NCI-H1436 (cell line): ENCODE measurements around the gene PREX1.

Source experiments
- DNase-seq: peaks from one replicate; lab custom pipeline; 2025; lab: John Stamatoyannopoulos, UW

The PREX1 gene

GRCh38 chr20:48697845-48698491, 129.8 kb downstream of the PREX1 start:
- DNase-seq = no peak

GRCh38 chr20:48696671-48697070, 131.1 kb downstream of the PREX1 start:
- no peak for DNase-seq

DNA sequence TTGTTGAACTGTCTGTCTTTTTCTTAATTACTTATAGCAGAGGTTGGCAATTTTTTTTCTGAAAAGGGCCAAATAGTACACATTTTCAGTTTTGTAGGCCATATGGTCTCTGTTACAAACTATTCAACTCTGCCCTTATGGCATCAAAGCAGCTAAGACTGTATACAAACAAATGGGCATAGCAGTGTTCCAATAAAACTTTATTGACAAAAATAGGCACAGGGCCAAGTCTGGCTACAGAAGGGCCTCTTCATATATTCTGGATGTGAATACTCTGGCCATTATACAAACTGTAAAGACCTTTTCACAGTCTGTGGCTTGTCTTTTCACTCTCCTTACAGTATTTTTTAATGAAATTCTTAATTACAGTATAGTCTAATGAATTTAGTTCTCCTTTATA, 132.1 kb downstream of the PREX1 start:
- no peak for DNase-seq

GRCh38 chr20:48695255-48695654, 132.5 kb downstream of the PREX1 start:
- DNase-seq = no peak

GRCh38 chr20:48694381-48694865, 133.4 kb downstream of the PREX1 start:
- DNase-seq = no peak

- DNase-seq = no peak
These were observed 136.3 kb downstream of the PREX1 start for GRCh38 chr20:48691523-48691922.

DNA sequence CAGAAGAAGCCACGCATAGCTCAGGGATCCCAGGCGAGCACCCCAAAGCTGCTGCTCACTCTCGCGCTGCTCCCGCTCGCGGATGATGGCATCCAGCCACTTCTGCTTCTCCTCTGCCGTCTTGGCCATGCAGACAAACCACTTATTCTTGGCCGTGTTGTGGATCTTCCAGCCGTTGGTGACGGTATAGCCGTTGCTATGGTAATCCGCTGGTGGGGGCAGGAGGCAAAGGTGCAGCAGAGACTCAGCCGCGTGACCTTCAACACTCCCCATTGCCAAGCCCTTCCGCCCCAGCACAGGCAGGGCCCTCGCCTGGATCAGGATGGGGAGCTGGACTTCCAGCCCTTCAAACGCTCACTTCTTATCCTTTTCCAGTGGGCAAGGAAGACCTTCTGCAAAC, 136.9 kb downstream of the PREX1 start:
- no peak for DNase-seq

DNA sequence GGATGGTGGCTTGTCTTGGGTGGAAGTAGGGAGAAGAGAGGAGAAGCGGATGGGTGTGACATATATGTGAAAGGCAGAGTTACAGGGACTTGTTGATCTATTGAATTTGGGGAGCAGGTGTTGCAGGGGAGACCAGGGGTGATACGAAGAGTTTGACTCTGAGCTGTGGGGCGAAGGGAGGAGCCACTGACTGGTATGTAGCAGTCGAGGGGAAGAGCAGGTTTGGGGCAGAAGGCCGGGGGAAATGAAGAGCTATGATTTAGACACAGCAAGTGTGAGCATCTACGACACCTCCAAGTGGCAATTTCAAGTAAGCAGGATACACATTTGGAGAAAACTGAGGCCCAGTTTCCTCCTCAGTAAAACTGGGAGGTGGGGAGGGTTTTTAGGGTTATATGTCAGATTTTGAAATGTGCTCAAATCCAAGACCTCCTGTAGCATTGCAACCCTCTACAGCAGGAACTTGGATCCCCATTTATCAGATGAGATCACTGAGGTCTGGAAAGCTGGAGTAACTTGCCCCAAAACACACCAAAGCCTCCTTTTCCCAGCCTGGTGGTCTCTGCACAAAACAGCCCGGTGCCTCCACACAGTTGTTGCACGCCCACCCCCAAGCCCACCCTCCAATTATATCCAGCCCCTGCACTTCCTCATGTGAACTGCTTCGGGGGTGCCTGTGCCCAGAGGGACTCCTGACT, 137.8 kb downstream of the PREX1 start:
- DNase-seq = no peak

GRCh38 chr20:48689388-48689787, 138.4 kb downstream of the PREX1 start:
- DNase-seq = no peak

DNA sequence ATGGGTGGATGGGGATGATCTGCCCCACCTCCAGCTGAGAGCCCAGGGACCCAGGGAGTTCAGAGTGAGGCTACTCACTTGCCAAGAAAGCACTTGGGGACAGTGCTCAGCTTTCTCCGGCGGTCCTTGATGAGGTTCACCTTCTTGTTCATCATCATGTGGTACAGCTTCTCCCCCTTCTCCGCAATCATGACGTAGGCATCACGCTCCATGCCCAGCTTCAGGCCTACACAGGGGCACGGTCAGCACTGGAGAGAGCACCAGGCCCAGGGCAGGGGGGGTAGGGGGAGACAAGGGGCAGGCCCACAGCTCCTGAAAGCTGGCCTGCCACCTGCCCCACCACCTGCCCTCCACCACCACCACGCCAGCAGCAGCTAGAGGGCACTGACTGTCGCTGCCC, 139.2 kb downstream of the PREX1 start:
- DNase-seq = no peak

DNA sequence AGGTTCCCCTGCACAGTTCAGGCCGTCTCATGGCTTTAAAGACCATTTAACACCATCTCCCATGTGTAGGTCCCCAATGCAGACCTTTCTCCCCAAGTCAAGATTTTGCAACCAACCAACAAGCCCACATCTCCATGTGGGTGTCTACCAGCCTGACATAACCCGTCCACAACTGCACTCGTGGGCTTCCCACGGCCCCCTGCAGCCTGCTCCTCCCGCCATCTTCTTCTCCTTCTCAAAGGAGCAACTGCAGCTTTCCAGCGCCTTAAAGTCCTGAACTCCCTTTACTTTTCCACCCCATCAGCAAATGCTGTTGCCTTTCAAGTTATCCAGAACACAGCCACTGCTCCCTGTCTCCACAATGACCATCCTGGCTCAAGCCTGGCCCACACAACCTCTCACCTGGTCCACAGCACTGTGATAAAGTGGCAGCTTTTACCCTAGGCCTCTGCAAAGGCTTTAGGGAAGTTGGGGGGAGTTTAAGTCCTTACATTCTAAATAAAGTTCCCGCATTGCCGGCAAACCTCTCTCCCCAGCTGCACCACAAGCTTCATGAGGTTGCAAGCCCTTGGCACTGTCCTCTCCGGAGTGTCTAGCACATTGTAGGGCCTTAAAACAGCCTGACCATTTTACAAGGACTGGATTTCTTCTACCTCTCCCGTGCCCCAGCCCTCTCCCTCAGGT, 140.5 kb downstream of the PREX1 start:
- no peak for DNase-seq

- no peak for DNase-seq
These were observed 141.3 kb downstream of the PREX1 start for GRCh38 chr20:48686238-48687116.

DNA sequence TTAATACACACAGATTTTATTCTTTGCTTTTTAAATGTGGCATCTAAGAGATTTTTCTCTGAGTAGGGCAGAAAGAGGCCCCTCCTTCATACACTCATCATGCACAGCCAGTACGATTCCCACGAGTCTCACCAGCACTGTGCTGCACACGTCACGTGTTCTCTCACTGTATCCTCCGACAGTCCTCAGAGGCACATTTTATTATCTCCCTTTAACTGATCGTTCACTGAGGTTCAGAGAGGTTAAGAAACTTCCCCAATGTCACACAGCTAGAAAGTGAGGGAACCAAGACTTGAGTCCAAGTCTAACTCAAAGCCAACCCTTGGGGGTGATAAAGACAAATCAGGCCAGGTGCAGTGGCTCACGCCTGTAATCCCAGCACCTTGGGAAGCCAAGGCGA, 142.5 kb downstream of the PREX1 start:
- no peak for DNase-seq

DNA sequence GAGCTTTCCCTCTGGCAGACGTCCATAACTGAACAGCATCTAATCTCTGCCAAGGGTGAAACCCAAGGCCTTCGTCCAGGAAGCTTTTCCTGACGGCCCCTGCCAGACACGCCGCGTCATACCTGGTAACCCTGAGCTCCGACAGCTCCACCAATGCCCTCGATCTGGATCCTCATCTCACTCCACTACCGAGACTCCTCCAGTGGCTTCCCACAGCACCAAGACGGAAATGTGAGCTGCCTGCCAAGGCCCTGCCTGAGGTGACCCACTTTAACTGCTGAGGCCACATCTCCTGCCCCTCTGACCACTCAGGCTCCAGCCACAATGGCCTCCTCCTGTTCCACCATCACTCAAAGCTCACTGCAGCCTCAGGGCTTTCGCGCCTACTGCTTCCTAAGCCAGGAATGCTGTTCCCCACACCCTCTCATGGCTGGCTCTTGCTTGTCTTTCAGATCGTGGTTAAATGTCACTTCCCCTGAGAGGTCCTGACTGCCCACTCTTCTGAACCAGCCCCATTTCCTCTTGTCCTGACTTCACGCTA, 143.2 kb downstream of the PREX1 start:
- DNase-seq = no peak

- DNase-seq = no peak
These were observed 144.2 kb downstream of the PREX1 start for GRCh38 chr20:48683467-48684175.

GRCh38 chr20:48682529-48683363, 145.1 kb downstream of the PREX1 start:
- peak; percentile 48 for DNase-seq

DNA sequence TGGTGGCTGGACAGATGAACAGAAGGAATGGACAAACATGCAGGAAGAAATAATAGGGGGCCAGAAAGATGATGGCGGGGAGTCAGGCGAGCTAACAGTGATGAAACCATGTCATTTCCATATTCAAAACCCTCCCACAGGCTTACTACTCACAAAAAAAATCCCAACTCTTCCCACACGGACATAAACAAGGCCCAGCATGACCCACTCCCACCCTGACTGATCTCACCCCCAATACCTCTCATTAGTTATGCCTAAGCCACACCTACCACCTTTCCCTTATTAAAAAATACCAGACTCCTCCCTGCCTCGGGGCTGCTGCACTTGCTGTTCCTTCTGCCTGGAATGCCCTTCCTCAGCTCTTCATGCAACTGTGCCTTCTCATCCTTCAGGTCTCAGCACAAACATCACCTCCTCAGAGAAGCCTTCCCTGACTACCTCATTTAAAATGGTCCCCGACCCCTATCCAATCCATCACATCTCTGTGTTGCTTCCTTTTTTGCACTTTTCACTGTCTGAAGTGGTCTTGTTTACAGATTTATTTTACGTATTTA, 145.8 kb downstream of the PREX1 start:
- DNase-seq = no peak

GRCh38 chr20:48681201-48681872, 146.5 kb downstream of the PREX1 start:
- DNase-seq = no peak

DNA sequence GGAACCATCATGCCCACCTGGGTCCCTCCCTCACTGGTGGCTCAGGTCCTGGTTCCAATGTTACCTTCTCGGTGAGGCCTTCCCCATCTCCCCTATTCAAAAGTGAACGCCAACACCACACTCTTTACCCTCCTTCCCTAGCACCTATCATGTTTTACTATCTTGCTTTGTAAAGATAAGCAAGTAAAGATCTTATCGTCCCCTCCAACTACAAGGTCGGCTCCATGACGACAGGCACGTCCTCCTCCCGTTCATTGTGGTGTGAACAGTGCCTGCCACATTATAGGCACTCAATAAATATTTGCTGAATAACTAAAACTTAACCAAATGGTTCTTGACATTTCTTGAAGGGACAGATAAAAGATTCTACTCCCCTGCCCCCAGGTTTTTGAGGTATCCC, 147.1 kb downstream of the PREX1 start:
- DNase-seq = no peak
